H1 (cell line): ENCODE measurements around the gene SLIT3. TPM values are rescaled to one million over a fixed set of nuclear protein-coding genes. Genes with fewer than 3 reads are reported as not detected.

Source experiments
- CTCF ChIA-PET: fragments of 300-600 bp; sonication (Branson Sonifier 250); formaldehyde crosslinking; loops from one replicate; lab custom pipeline; 2021; ENCODE audit not compliant: partially characterized antibody; lab: Charles Lee
- POLR2A ChIA-PET: fragments of 300-600 bp; sonication (Branson Sonifier 250); formaldehyde crosslinking; loops from one replicate; lab custom pipeline; 2021; ENCODE audit warnings: inconsistent platforms; ENCODE audit not compliant: partially characterized antibody; lab: Charles Lee
- DNase-seq, 2 experiments: peaks; one replicate each; pipeline versions ENCODE4 v3.0.0 to v3.0.0-alpha.2; 2010 to 2022; ENCODE audit warnings: low spot score in 2 of 2, low read depth in 1 of 2, mixed read lengths in 1 of 2
- FAIRE-seq: peaks from 2 replicates; lab custom pipeline; 2011; peaks lifted over from hg19 to GRCh38; lab: Jason Lieb, UNC
- H2AFZ ChIP-seq: 2 replicates; pipeline ENCODE4 v1.8.1; 2012; ENCODE audit warnings: low read length, inconsistent platforms
- H2AK5ac ChIP-seq: 2 replicates; pipeline ENCODE4 v1.6.1; 2013; ENCODE audit warnings: low read depth, low read length
- H2BK120ac ChIP-seq: replicated peaks from 2 replicates; pipeline ENCODE3; 2013; ENCODE audit warnings: low read depth, low read length, inconsistent platforms
- H2BK12ac ChIP-seq: 2 replicates; pipeline ENCODE4 v1.6.1; 2013; ENCODE audit warnings: low read depth, low read length
- H2BK15ac ChIP-seq: 2 replicates; pipeline ENCODE4 v1.6.1; 2013; ENCODE audit warnings: low read length
- H2BK20ac ChIP-seq: 2 replicates; pipeline ENCODE4 v1.6.1; 2013; ENCODE audit warnings: low read length
- H2BK5ac ChIP-seq: 2 replicates; pipeline ENCODE4 v1.6.1; 2013; ENCODE audit warnings: low read depth, low read length
- H3K14ac ChIP-seq: 2 replicates; pipeline ENCODE4 v1.6.1; 2013; ENCODE audit warnings: inconsistent platforms; ENCODE audit not compliant: insufficient read length
- H3K18ac ChIP-seq: 2 replicates; pipeline ENCODE4 v1.6.1; 2013; ENCODE audit warnings: low read length; ENCODE audit errors: extremely low read depth
- H3K23ac ChIP-seq: 2 replicates; pipeline ENCODE4 v1.6.1; 2013; ENCODE audit warnings: inconsistent platforms; ENCODE audit not compliant: insufficient read length
- H3K23me2 ChIP-seq: 2 replicates; pipeline ENCODE4 v1.6.1; 2013; ENCODE audit warnings: low read depth, low read length
- H3K27ac ChIP-seq: 2 replicates; pipeline ENCODE4 v1.6.1; 2011; ENCODE audit warnings: low read depth, low read length, inconsistent platforms
- H3K27me3 ChIP-seq, 4 experiments: replicated peaks in 1 of 4; 1 replicate in 1 of 4; 2 replicates in 3 of 4; pipeline versions ENCODE4 v1.6.1 to v1.8.1; 2011 to 2013; ENCODE audit warnings: low read length in 3 of 4, mild to moderate bottlenecking in 3 of 4, inconsistent platforms in 2 of 4, mixed read lengths in 2 of 4, moderate library complexity in 1 of 4; ENCODE audit not compliant: control insufficient read depth in 3 of 4, insufficient read depth in 3 of 4; ENCODE audit errors: extremely low read depth in 1 of 4
- H3K36me3 ChIP-seq, 4 experiments: 2 replicates each; pipeline versions ENCODE4 v1.6.1 to v1.8.1; 2011 to 2013; ENCODE audit warnings: mild to moderate bottlenecking in 4 of 4, low read length in 3 of 4, moderate library complexity in 2 of 4, control low read depth in 1 of 4, inconsistent platforms in 1 of 4; ENCODE audit not compliant: insufficient read depth in 4 of 4, control insufficient read depth in 2 of 4
- H3K4ac ChIP-seq: replicated peaks from 2 replicates; pipeline ENCODE3; 2013; ENCODE audit warnings: low read length, low read depth, mixed read lengths, inconsistent platforms; ENCODE audit not compliant: insufficient read length
- H3K4me1 ChIP-seq, 4 experiments: replicated peaks in 1 of 4; 1 replicate in 1 of 4; 2 replicates in 3 of 4; pipeline versions ENCODE4 v1.6.1 to v1.8.1; 2011 to 2013; ENCODE audit warnings: low read length in 3 of 4, inconsistent platforms in 2 of 4, mixed read lengths in 1 of 4; ENCODE audit not compliant: insufficient read depth in 4 of 4, control insufficient read depth in 3 of 4
- H3K4me2 ChIP-seq, 2 experiments: 2 replicates each; pipeline versions ENCODE4 v1.6.1 to v1.8.1; 2011 to 2013; ENCODE audit warnings: low read depth in 2 of 2, low read length in 2 of 2, control low read depth in 1 of 2, inconsistent platforms in 1 of 2, mild to moderate bottlenecking in 1 of 2; ENCODE audit not compliant: insufficient read depth in 1 of 2
- H3K4me3 ChIP-seq, 4 experiments: fragments of 200-600, 300-600 bp in 1 of 4; sonication (generic), shearing (Covaris generic), sonication (Bioruptor Twin) in 1 of 4; 2 replicates each; pipeline versions ENCODE4 v1.5.1 to v1.8.1; 2011 to 2016; ENCODE audit warnings: low read length in 4 of 4, low read depth in 3 of 4, control low read depth in 2 of 4, inconsistent platforms in 2 of 4, mild to moderate bottlenecking in 2 of 4, mixed read lengths in 1 of 4, moderate library complexity in 1 of 4; ENCODE audit not compliant: insufficient read depth in 2 of 4; ENCODE audit errors: extremely low read depth in 1 of 4
- H3K56ac ChIP-seq: replicated peaks from 2 replicates; pipeline ENCODE3; 2013; ENCODE audit warnings: low read depth, mild to moderate bottlenecking, mixed read lengths, low read length, inconsistent platforms; ENCODE audit not compliant: insufficient read length
- H3K79me1 ChIP-seq: 2 replicates; pipeline ENCODE4 v1.6.1; 2013; ENCODE audit warnings: low read depth, low read length, control low read depth
- H3K79me2 ChIP-seq, 2 experiments: 2 replicates each; pipeline versions ENCODE4 v1.6.1 to v1.8.1; 2012 to 2013; ENCODE audit warnings: low read length in 2 of 2, mild to moderate bottlenecking in 2 of 2, inconsistent platforms in 1 of 2; ENCODE audit not compliant: insufficient read depth in 2 of 2, control insufficient read depth in 1 of 2
- H3K9ac ChIP-seq, 4 experiments: replicated peaks in 1 of 4; 1 replicate in 1 of 4; 2 replicates in 3 of 4; pipeline versions ENCODE4 v1.6.1 to v1.8.1; 2011 to 2013; ENCODE audit warnings: low read depth in 3 of 4, low read length in 3 of 4, control low read depth in 2 of 4, mild to moderate bottlenecking in 2 of 4, moderate library complexity in 2 of 4, inconsistent platforms in 1 of 4; ENCODE audit errors: extremely low read depth in 1 of 4
- H3K9me3 ChIP-seq, 2 experiments: 2 replicates each; pipeline versions ENCODE4 v1.6.1 to v1.8.1; 2012 to 2013; ENCODE audit warnings: mild to moderate bottlenecking in 2 of 2, moderate library complexity in 2 of 2, control low read depth in 1 of 2, inconsistent platforms in 1 of 2, low read depth in 1 of 2, low read length in 1 of 2, mixed read lengths in 1 of 2; ENCODE audit not compliant: insufficient read depth in 2 of 2
- H4K20me1 ChIP-seq, 2 experiments: replicated peaks in 1 of 2; 2 replicates each; pipeline versions ENCODE3 to v1.8.1; 2011 to 2013; ENCODE audit warnings: inconsistent platforms in 2 of 2, low read length in 2 of 2, mild to moderate bottlenecking in 1 of 2; ENCODE audit not compliant: insufficient read depth in 2 of 2, control insufficient read depth in 1 of 2
- H4K5ac ChIP-seq: 2 replicates; pipeline ENCODE4 v1.6.1; 2013; ENCODE audit warnings: low read length, low read depth, mixed read lengths, inconsistent platforms; ENCODE audit not compliant: insufficient read length
- H4K8ac ChIP-seq: 2 replicates; pipeline ENCODE4 v1.8.0; 2013; ENCODE audit warnings: mild to moderate bottlenecking, moderate library complexity, low read length, inconsistent platforms; ENCODE audit not compliant: insufficient read depth; ENCODE audit errors: extremely low read depth
- H4K91ac ChIP-seq: replicated peaks from 2 replicates; pipeline ENCODE3; 2013; ENCODE audit warnings: low read length, mixed read lengths, inconsistent platforms; ENCODE audit not compliant: insufficient read length
- ATF3 ChIP-seq: IDR thresholded peaks from 2 replicates; pipeline ENCODE4 v1.6.1; 2011; ENCODE audit warnings: low read depth, mild to moderate bottlenecking, low read length; ENCODE audit not compliant: insufficient read depth
- BRCA1 ChIP-seq: IDR thresholded peaks from 2 replicates; pipeline ENCODE4 v1.6.1; 2012; ENCODE audit warnings: low read depth, low read length, improper control_type of control experiment
- CHD1 ChIP-seq: IDR thresholded peaks from 2 replicates; pipeline ENCODE4 v1.6.1; 2012; ENCODE audit warnings: low read depth, low read length, improper control_type of control experiment
- EP300 ChIP-seq, 2 experiments: IDR thresholded peaks; 1 replicate in 1 of 2; 2 replicates in 1 of 2; pipeline ENCODE4 v1.6.1; 2011 to 2012; ENCODE audit warnings: low read depth in 2 of 2, low read length in 2 of 2, mild to moderate bottlenecking in 2 of 2, borderline replicate concordance in 1 of 2, inconsistent platforms in 1 of 2, moderate library complexity in 1 of 2
- EZH2 ChIP-seq: fragments of 200-600 bp; sonication (generic); IDR thresholded peaks from 2 replicates; pipeline ENCODE4 v1.7.1; 2012; ENCODE audit warnings: low read depth, mild to moderate bottlenecking, moderate library complexity, low read length, inconsistent platforms; ENCODE audit not compliant: severe bottlenecking
- KDM1A ChIP-seq: fragments of 200-600, 300-600 bp; sonication (generic); IDR thresholded peaks from 2 replicates; pipeline ENCODE4 v1.7.1; 2016; ENCODE audit warnings: mild to moderate bottlenecking, low read length, borderline replicate concordance
- MAX ChIP-seq: IDR thresholded peaks from 2 replicates; pipeline ENCODE4 v1.6.1; 2012; ENCODE audit warnings: inconsistent platforms
- RNF2 ChIP-seq: fragments of 200-900, 300-1000 bp; sonication (generic); IDR thresholded peaks from 2 replicates; pipeline ENCODE4 v1.7.1; 2016; ENCODE audit warnings: borderline replicate concordance, low read depth, mild to moderate bottlenecking, antibody characterized with exemption, low read length; ENCODE audit not compliant: poor library complexity, severe bottlenecking; ENCODE audit errors: missing control alignments
- RXRA ChIP-seq: IDR thresholded peaks from 2 replicates; pipeline ENCODE4 v1.6.1; 2011; ENCODE audit warnings: low read depth, mild to moderate bottlenecking, low read length, moderate library complexity; ENCODE audit not compliant: insufficient read depth
- SRF ChIP-seq: IDR thresholded peaks from 2 replicates; pipeline ENCODE4 v1.6.1; 2011; ENCODE audit warnings: mild to moderate bottlenecking, low read depth, low read length, moderate library complexity
- SUZ12 ChIP-seq: fragments of 200-600 bp; sonication (generic); IDR thresholded peaks from 2 replicates; pipeline ENCODE4 v1.6.1; 2012; ENCODE audit warnings: mild to moderate bottlenecking, inconsistent platforms, low read length, moderate library complexity, mixed read lengths
- TBP ChIP-seq: IDR thresholded peaks from 2 replicates; pipeline ENCODE4 v1.6.1; 2011; ENCODE audit warnings: low read depth, low read length, improper control_type of control experiment
- TCF12 ChIP-seq: IDR thresholded peaks from 2 replicates; pipeline ENCODE4 v1.6.1; 2011; ENCODE audit warnings: low read depth, mild to moderate bottlenecking, low read length
- WGBS, 2 experiments: shearing (Covaris generic) in 1 of 2; methylation state at CpG; one replicate each; pipeline versions ENCODE4 v1.1.6 to v1.1.7; 2013 to 2015; ENCODE audit warnings: low lambda C conversion rate in 2 of 2, mixed read lengths in 2 of 2, inconsistent platforms in 1 of 2, low coverage in 1 of 2, missing lambda C conversion rate in 1 of 2; ENCODE audit not compliant: insufficient replicate concordance in 2 of 2, insufficient coverage in 1 of 2, insufficient read length in 1 of 2; ENCODE audit errors: extremely low coverage in 1 of 2, missing lambda C conversion rate in 1 of 2; 5-methylcytosine and 5-hydroxymethylcytosine counted together
- polyA plus RNA-seq, 7 experiments: library from polyadenylated mRNA; depleted of rRNA in 3 of 7; stranded (reverse) in 5 of 7; unstranded in 2 of 7; fragments of >200 nt in 5 of 7; fragments of 200-250 nt in 2 of 7; gene quantifications; 1 replicate in 5 of 7; 2 replicates in 1 of 7; 4 replicates in 1 of 7; pipeline versions ENCODE4 v1.2.1 to v1.2.3, GENCODE V29; 2011 to 2013; ENCODE audit warnings: missing spikeins in 2 of 7, mixed read lengths in 2 of 7
- total RNA-seq: library from RNA; stranded (reverse); fragmentation: NEBNext Ultra II Directional; extraction: Animal tissue kit (Norgen Biotek cat#: 25700); gene quantifications from 2 replicates; pipeline ENCODE4 v1.2.1, GENCODE V29; 2021

Gene SLIT3
- total and polyA plus RNA-seq, 2 of the 8 experiments (the other 6 are each of a cell fraction or from before 2014, with no cell fraction given), result 1.1 to 1.2 TPM

GRCh38 chr5:169305366-169305765 is 4.4 kb upstream of the SLIT3 start:
- H3K18ac ChIP-seq, result no peak overlapping the region
- H2AK5ac ChIP-seq, result no peak overlapping the region
- no peak overlapping the region for H3K4me2 ChIP-seq
- peaks cover 7% of the 10 kb centered on the region for H3K23me2 ChIP-seq
- no peak overlapping the region for H3K9ac ChIP-seq
- no peak overlapping the region for H3K14ac ChIP-seq
- no peaks in the 10 kb centered on the region for H3K79me1 ChIP-seq
- H2BK120ac ChIP-seq, result no peak overlapping the region
- H3K4me3 ChIP-seq, result no peak overlapping the region
- H3K79me2 ChIP-seq, result no peaks in the 10 kb centered on the region
- ChIA-PET CTCF (no interaction called here), POLR2A (no interaction called here)
- DNase-seq (no peak), FAIRE-seq (no peak)
- no peak overlapping the region for H3K4ac ChIP-seq
- H3K23ac ChIP-seq, result no peak overlapping the region
- H4K8ac ChIP-seq, result no peak overlapping the region
- no peaks in the 10 kb centered on the region for H4K20me1 ChIP-seq
- no peaks in the 10 kb centered on the region for H3K9me3 ChIP-seq
- no peak overlapping the region for H2BK5ac ChIP-seq
- H4K91ac ChIP-seq, result no peak overlapping the region
- 100% methylated on average over 3 of the region's 4 CpGs; no CpG with 5 or more reads in 1 of the 2 experiments for WGBS, 2 experiments
- peaks cover 0 to 16% (median 15%) of the 10 kb centered on the region in 4 experiments; a peak in 6 of 7 replicates for H3K27me3 ChIP-seq
- H3K4me1 ChIP-seq, result peaks cover 5 to 11% (median 7%) of the 10 kb centered on the region in 4 experiments; a peak in 5 of 7 replicates
- no peak overlapping the region for H2BK15ac ChIP-seq
- no peak overlapping the region for H3K27ac ChIP-seq
- no peak overlapping the region for H2BK20ac ChIP-seq
- no peaks in the 10 kb centered on the region for H3K36me3 ChIP-seq
- no peak overlapping the region for H2BK12ac ChIP-seq
- no peak overlapping the region for H4K5ac ChIP-seq
- H3K56ac ChIP-seq, result no peak overlapping the region
- no peak overlapping the region for H2AFZ ChIP-seq
- TF ChIP-seq EP300 (IDR thresholded peaks at IDR 0.05; ENCODE audit: borderline replicate concordance in 1 of 2, low read depth in 2 of 2, low read length in 2 of 2), result no peak
- TF ChIP-seq EZH2, result no peak
- no peak for TF ChIP-seq KDM1A
- TF ChIP-seq BRCA1, result no peak
- TF ChIP-seq ATF3, result no peak
- TF ChIP-seq MAX, result no peak
- no peak for TF ChIP-seq SUZ12
- TF ChIP-seq TBP, result no peak
- no peak for TF ChIP-seq SRF
- TF ChIP-seq RXRA, result no peak
- no peak for TF ChIP-seq RNF2
- TF ChIP-seq TCF12, result no peak
- TF ChIP-seq CHD1, result no peak
